GM19351 (cell line): ENCODE data around the gene DEFB132.

ENCODE experiments used
- ATAC-seq: cut with Tn5 transposase; IDR thresholded peaks from one replicate; pipeline ENCODE4 v1.9.1; 2021; ENCODE audit warnings: mild to moderate bottlenecking, moderate library complexity; ENCODE audit not compliant: unreplicated experiment

Gene DEFB132

DNA sequence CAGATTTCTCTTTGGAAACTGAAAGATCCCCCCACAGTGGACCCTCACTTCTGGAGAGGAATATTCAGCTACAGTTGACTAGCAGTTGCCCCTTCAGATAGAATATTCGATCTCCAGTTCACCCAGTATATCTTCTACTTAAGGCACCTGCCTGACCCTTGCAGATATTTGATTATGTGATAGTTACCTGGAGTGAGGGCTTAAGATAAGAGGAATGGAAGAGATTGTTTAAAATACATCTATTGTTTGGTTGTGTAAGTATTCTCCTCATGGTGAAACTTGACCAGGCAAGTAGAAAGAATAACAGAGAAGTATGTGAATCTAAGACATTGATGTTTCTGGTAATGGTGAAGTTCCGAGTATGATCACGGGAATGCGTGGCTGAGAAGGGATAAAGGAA lies 38.3 kb downstream of the DEFB132 start:
- ATAC-seq: no peak

DNA sequence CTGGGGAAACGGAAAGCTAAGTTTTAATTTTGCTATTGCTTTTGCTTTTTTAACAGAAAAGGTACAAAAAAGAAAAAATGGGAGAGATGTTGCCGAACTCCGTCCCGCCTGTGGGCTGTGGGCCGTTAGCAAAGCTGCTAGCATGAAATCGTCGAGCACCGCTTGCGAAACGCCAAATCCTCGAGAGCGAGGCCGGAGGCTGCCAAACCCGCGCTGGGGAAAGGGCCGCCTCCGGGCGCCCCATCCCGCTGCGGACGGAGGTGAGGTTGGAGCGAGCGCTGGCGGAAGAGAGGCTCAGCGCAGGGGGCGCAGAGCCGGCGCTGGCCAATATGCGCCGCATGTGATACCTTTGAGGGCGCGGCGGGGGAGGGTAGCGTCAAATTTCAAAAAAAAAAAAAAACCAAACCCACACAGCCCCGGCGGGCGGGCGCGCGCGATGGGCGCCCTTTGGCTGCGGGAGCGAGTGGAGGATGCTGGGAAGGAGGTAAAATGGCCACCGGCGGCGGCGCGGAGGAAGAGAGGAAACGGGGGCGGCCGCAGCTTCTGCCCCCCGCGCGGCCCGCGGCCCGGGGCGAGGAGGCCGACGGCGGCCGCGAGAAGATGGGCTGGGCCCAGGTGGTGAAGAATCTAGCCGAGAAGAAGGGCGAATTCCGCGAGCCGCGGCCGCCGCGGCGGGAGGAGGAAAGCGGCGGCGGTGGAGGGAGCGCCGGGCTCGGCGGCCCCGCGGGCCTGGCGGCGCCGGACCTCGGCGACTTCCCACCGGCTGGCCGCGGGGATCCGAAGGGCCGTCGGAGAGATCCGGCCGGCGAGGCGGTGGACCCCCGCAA lies 39.8 kb downstream of the DEFB132 start, which contains the start of gene ZCCHC3:
ZCCHC3 (plus strand) TSS at position 473 of the 827 bp plus-strand sequence; CDS start at position 490, 17 bp downstream.
- ATAC-seq: peak; percentile 81

DNA sequence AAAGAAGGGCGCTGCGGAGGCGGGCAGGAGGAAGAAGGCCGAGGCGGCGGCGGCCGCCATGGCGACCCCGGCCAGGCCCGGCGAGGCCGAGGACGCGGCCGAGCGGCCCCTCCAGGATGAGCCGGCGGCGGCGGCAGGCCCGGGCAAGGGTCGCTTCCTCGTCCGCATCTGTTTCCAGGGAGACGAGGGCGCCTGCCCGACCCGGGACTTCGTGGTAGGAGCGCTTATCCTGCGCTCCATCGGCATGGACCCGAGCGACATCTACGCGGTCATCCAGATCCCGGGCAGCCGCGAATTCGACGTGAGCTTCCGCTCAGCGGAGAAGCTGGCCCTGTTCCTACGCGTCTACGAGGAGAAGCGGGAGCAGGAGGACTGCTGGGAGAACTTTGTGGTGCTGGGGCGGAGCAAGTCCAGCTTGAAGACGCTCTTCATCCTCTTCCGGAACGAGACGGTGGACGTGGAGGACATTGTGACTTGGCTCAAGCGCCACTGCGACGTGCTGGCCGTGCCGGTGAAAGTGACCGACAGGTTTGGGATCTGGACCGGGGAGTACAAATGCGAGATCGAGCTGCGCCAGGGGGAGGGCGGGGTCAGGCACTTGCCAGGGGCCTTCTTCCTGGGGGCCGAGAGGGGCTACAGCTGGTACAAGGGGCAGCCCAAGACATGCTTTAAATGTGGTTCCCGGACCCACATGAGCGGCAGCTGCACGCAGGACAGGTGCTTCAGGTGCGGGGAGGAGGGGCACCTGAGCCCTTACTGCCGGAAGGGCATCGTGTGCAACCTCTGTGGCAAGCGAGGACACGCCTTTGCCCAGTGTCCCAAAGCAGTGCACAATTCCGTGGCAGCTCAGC lies 40.6 kb downstream of the DEFB132 start:
- ATAC-seq: peak; percentile 24

DNA sequence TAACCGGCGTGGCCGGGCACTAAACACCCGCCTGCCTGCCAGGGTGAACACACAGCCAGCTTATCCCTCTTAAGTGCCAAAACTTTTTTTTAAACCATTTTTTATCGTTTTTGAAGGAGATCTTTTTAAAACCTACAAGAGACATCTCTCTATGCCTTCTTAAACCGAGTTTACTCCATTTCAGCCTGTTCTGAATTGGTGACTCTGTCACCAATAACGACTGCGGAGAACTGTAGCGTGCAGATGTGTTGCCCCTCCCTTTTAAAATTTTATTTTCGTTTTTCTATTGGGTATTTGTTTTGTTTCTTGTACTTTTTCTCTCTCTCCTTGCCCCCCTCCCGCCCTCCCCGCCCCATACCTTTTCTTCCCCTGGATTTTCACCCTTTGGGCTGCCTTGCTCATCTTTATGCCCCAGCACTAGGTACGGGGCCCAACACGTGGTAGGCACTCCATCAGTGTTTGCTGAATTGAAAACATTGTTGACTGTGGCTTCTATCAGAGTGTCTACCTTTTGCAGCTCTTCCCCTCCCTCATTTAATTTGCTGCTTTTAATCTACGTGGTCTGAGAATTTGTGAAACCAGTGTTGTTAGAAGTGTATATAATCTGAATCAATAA lies 41.4 kb downstream of the DEFB132 start:
- no peak for ATAC-seq

DNA sequence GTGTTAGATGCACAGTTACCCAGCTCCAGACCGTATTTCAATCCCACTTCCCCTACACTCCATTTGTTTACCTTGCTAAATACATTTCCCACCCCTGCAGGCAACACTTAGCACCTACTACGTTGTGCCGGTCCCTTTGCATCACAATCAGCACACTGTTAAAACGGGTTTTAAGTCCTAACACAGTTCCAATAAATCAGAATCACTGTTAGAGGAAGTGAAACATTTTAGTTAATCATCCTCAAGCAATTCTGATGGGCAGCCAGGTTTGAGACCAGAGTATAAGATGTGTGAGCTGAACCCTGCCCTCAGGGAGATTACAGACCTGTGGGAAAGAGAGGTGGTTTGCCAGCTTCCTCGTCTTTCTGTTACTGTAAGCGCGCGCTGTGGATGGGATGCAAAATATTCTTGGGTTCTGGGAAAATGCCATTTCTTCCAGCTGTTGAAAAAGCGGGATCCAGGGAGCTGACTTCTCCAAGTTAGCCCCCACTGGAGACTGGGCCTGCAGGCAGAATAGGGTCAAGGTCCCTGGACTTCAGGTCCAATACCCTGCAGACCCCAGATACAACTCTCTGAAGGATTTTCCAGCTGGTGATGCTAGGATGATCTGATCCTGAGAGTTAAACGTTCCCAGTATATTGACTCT lies 42.9 kb downstream of the DEFB132 start:
- ATAC-seq: no peak

DNA sequence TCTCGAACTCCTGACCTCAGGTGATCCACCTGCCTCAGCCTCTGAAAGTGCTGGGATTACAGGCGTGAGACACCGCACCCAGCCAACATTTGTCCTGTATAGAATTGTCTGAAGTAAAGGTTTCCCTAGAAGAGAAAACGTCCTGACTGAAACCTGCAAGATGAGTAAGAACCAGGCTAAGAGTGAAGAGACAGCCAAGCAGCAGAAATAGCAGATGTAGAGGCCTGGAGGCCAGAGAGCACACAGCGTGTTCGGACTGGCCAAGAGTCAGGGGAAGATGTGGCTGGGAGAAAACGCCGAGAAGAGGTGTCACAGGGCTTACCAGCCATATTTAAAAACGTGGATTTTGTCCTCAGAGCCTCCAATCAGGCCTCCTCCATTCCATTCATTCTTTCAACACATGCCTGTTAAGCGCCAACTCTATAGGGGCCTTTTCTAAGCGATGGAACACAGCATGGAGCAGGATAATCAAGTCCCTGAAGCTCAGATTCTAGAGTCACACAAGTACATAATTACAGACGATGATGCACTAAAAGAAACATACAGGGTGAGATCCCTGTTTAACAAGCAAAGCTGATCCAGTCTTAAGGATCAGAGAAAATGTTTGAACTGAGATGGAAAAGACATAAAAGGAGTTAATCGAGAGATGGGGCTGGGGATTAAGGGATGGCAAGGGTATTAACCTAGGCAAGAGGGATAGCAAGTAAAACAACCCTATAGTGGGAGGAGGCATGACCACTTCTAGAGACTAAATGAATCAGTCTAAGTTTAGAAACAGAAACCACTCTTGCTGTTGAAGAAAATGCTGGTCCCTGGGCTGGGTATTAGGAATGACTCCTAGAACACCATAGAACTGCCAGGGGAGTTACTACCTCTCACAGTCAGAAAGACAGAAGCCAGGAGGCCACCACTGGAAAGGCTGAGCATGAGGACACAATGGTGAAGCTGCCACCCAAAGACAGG lies 44.6 kb downstream of the DEFB132 start:
- ATAC-seq: no peak

DNA sequence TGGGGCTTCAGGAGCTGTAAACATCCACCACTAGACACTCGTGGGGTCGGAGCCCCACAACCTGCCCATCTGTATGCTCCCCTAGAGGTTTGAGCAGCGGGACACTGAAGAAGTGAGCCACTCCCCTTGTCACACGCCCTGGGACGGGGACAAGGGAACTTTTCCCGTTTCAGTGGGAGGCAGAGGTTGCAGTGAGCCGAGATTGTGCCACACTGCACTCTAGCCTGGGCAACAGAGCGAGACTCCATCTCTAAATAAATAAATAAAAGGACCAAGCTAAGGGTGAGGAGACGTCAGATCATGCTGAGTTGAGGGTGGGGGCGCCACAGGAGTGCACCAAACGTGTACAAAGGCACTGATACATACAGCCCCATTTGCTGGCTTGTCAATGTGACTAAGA lies 48.2 kb downstream of the DEFB132 start:
- no peak for ATAC-seq

DNA sequence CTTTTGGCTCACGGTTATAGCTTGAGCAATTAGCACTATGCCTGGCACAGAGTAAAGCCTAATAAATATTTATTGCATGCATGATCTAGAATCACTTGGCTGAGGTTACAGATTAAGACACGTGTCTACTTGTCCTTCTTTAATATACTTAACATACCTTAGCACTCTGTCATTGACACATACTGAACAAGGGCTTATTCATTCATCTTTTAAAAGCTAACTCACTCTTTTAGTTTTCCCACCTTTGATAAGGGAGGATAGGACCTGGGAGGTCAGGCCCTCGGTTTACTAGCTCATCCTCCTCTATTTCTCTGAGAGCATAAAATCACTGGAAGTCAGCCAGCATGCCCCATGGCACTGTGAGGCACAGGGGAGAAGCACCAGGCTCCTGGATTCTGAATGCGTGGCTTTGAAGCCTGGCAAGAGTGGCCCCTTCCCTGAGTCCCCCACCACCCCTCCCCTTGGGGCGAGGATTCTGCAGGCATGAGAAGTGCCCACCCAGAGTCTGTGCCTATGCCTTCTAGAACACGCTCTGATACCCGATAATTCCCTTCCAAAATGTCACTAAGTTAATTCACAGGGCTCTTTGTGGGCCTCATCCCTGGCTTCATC lies 51.0 kb downstream of the DEFB132 start:
- ATAC-seq: no peak

DNA sequence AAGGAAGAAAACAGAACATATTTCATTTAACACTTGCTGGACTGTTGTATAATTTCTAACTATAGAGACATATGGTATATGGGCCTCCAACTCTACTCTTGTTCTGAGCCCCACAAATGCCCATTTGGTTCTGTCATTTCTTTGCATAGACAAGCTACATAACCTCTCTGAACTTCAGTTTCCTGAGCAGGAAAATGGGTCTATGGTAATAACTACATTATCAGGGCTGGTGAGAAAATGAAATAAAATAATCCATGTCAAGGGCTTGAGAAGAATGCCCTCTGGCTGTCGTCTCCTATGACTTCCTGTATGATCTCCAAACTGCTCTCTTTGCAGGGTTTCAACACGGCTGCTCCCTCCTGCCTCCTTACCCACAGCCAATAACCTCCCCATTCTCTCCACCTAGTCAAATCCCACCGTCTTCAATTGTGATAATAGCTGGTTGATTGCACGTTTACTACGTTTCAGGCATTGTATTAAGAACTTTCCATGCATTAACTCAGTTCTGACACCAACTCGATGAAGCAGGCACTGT lies 51.8 kb downstream of the DEFB132 start:
- no peak for ATAC-seq

DNA sequence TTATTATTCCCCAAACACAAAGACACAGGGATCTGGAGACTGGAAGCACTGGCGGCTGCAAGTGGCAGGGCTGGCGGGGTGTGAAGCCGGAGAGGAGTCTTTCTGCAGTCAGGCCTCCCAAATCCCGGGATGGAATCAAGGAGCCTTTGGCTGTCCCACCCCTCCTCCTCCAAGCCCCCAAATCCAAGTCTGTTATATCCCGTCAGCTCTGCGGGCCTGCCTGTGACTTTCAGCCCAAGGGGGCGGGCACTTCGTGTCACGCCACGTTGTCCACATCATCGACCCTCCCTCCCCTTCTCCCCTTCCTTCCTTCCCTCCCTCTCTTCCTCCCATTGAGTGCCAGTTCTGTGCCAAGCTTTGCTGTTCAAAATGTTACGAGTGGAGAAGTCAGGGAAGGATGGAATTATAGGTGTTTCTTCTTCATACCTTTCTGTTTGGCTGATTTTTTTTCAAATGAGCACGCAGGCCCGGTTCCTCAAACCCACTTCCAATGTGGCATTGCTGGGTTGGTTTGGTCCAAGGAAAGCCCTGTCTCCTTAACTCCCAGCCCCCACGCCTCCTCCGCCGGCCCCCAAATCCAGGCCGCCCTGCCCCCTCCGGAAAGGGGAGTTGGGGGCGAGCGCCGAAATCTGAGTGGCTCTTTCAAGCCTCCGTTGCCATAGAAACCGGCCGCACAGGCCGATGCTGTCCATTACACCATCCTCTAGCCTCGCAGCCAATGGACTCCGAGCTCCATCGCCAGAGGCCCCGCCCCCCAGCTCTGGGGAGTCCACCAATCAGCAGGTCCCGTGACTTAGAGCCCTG lies 52.5 kb downstream of the DEFB132 start:
- peak; percentile 97 for ATAC-seq

DNA sequence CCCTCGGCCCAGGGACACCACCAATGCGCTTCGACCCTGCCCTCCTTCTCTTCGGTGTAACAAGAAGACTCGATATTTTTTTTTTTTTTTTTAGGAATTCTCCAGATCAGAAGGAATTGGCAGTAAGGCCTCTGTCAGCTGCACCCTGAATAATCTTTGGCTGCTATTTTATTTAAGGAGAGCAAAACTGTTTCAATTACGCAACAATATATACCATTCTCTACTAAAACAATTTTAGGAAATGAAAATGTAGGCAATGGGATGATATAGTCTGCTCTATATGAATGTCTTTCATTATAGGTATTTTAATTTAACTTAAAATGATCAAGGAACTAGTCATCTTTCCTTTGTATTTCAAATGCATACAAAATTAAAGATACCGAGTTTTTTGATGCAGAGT lies 53.1 kb downstream of the DEFB132 start:
- no peak for ATAC-seq
